Smooth muscle cell (in vitro differentiated cells): ENCODE measurements around the gene GPR39. TPM values are rescaled to one million over a fixed set of nuclear protein-coding genes. Genes with fewer than 3 reads are reported as not detected.

Experiments
- DNase-seq: peaks from one replicate; lab custom pipeline; 2025; ENCODE audit not compliant: unreplicated experiment; lab: John Stamatoyannopoulos, UW
- H2AFZ ChIP-seq: fragments of 200-600 bp; sonication (generic); 2 replicates; pipeline ENCODE4 v1.6.0; 2016; ENCODE audit warnings: antibody characterized with exemption, low read depth, mild to moderate bottlenecking
- H3F3A ChIP-seq: fragments of 200-600 bp; sonication (generic); 2 replicates; pipeline ENCODE4 v1.6.0; 2017; ENCODE audit warnings: antibody characterized with exemption, low read depth
- H3K27ac ChIP-seq: fragments of 200-600 bp; sonication (generic); 2 replicates; pipeline ENCODE4 v1.5.1; 2016; ENCODE audit warnings: low read depth, mild to moderate bottlenecking
- H3K27me3 ChIP-seq: fragments of 200-600 bp; sonication (generic); 2 replicates; pipeline ENCODE4 v1.6.1; 2016; ENCODE audit warnings: low read depth, mild to moderate bottlenecking
- H3K36me3 ChIP-seq: fragments of 200-600 bp; sonication (generic); 2 replicates; pipeline ENCODE4 v1.5.1; 2016; ENCODE audit warnings: low read depth
- H3K4me1 ChIP-seq: fragments of 200-600 bp; sonication (generic); 2 replicates; pipeline ENCODE4 v1.5.1; 2016; ENCODE audit warnings: low read depth
- H3K4me2 ChIP-seq: fragments of 200-600 bp; sonication (generic); 2 replicates; pipeline ENCODE4 v1.6.0; 2016; ENCODE audit warnings: mild to moderate bottlenecking
- H3K4me3 ChIP-seq: fragments of 200-600 bp; sonication (generic); 2 replicates; pipeline ENCODE4 v1.5.1; 2016; ENCODE audit warnings: mild to moderate bottlenecking
- H3K79me2 ChIP-seq: fragments of 200-600 bp; sonication (generic); 2 replicates; pipeline ENCODE4 v1.6.0; 2016; ENCODE audit warnings: low read depth, mild to moderate bottlenecking
- H3K9ac ChIP-seq: fragments of 200-600 bp; sonication (generic); 2 replicates; pipeline ENCODE4 v1.6.0; 2016; ENCODE audit warnings: low read depth
- H3K9me3 ChIP-seq: fragments of 200-600 bp; sonication (generic); replicated peaks from 2 replicates; pipeline ENCODE4 v1.5.1; 2016; ENCODE audit warnings: low read depth
- H4K20me1 ChIP-seq: fragments of 200-600 bp; sonication (generic); 2 replicates; pipeline ENCODE4 v1.6.0; 2016; ENCODE audit warnings: low read depth
- CTCF ChIP-seq: fragments of 200-600 bp; sonication (generic); IDR thresholded peaks from 2 replicates; pipeline ENCODE4 v1.5.1; 2017; ENCODE audit warnings: borderline replicate concordance, mild to moderate bottlenecking, antibody characterized with exemption; ENCODE audit not compliant: insufficient read depth, poor library complexity, severe bottlenecking
- WGBS: methylation state at CpG from one replicate; pipeline ENCODE4 v1.1.7; 2016; ENCODE audit warnings: low lambda C conversion rate; 5-methylcytosine and 5-hydroxymethylcytosine counted together
- polyA plus RNA-seq: library from polyadenylated mRNA; unstranded; fragments of >200 nt; fragmentation: Nextera tagmentation; extraction: Ambion mirVana; gene quantifications from 2 replicates; pipeline ENCODE4 v1.2.1, GENCODE V29; 2016
- total RNA-seq: library from RNA; depleted of rRNA; stranded (reverse); fragments of >200 nt; gene quantifications from 2 replicates; pipeline ENCODE4 v1.2.3, GENCODE V29; 2014

Gene GPR39
- total and polyA plus RNA-seq, 2 experiments from 2014 or later, result 0.87 to 1.4 TPM

- Histone ChIP-seq H4K20me1 (no peaks in the 10 kb centered on the region), H2AFZ (no peak overlapping the region), H3K79me2 (no peaks in the 10 kb centered on the region), H3K9ac (no peak overlapping the region), H3K4me2 (peak overlapping the region; percentile 97), H3F3A (no peaks in the 10 kb centered on the region), H3K27ac (no peak overlapping the region), H3K4me3 (peak overlapping the region; percentile 54), H3K36me3 (no peaks in the 10 kb centered on the region), H3K27me3 (peaks cover 57% of the 10 kb centered on the region), H3K4me1 (peaks cover 19% of the 10 kb centered on the region), H3K9me3 (no peaks in the 10 kb centered on the region)
- WGBS, result 3% methylated on average over 22 of the region's 23 CpGs
- no peak for TF ChIP-seq CTCF
- no peak for DNase-seq
These were observed 254.7 kb downstream of the GPR39 start for GRCh38 chr2:132671151-132671835.

GRCh38 chr2:132676999-132677398 lies 260.4 kb downstream of the GPR39 start:
- Histone ChIP-seq H4K20me1 (no peaks in the 10 kb centered on the region), H3K4me2 (no peak overlapping the region)
- 92% methylated on average over 2 of the region's 2 CpGs for WGBS

GRCh38 chr2:132677661-132678060 lies 261.1 kb downstream of the GPR39 start:
- H3K27me3 ChIP-seq, result no peaks in the 10 kb centered on the region
- no peak overlapping the region for H3K9ac ChIP-seq
- no peaks in the 10 kb centered on the region for H3K79me2 ChIP-seq
- peak overlapping the region; percentile 29 for H3K27ac ChIP-seq
- no peak overlapping the region for H2AFZ ChIP-seq
- no peaks in the 10 kb centered on the region for H3K36me3 ChIP-seq
- TF ChIP-seq CTCF, result no peak
- WGBS, result 39% methylated on average over 5 of the region's 5 CpGs
- no peak overlapping the region for H3K4me3 ChIP-seq
- no peaks in the 10 kb centered on the region for H3K9me3 ChIP-seq
- H3F3A ChIP-seq, result no peaks in the 10 kb centered on the region
- DNase-seq, result no peak
- peak overlapping the region; percentile 32 for H3K4me2 ChIP-seq
- no peaks in the 10 kb centered on the region for H3K4me1 ChIP-seq
- no peaks in the 10 kb centered on the region for H4K20me1 ChIP-seq

More at GRCh38 chr2:132676999-132677398, 260.4 kb downstream of the GPR39 start:
- TF ChIP-seq CTCF, result no peak
- Histone ChIP-seq H3K4me1 (no peaks in the 10 kb centered on the region), H3K79me2 (no peaks in the 10 kb centered on the region), H3K27me3 (peaks cover 1% of the 10 kb centered on the region), H3F3A (no peaks in the 10 kb centered on the region), H3K9ac (no peak overlapping the region), H3K9me3 (no peaks in the 10 kb centered on the region), H3K4me3 (no peak overlapping the region), H3K36me3 (no peaks in the 10 kb centered on the region), H2AFZ (no peak overlapping the region), H3K27ac (no peak overlapping the region)
- DNase-seq, result no peak

GRCh38 chr2:132678483-132678882 lies 261.9 kb downstream of the GPR39 start:
- WGBS, result 65% methylated on average over 2 of the region's 2 CpGs
- H3K4me2 ChIP-seq, result no peak overlapping the region
- H3K79me2 ChIP-seq, result no peaks in the 10 kb centered on the region
- H3K9me3 ChIP-seq, result no peaks in the 10 kb centered on the region
- no peaks in the 10 kb centered on the region for H3F3A ChIP-seq
- H3K36me3 ChIP-seq, result no peaks in the 10 kb centered on the region
- no peak overlapping the region for H2AFZ ChIP-seq
- no peaks in the 10 kb centered on the region for H3K4me1 ChIP-seq
- no peak overlapping the region for H3K4me3 ChIP-seq
- no peaks in the 10 kb centered on the region for H4K20me1 ChIP-seq
- peak overlapping the region; percentile 29 for H3K27ac ChIP-seq
- no peak overlapping the region for H3K9ac ChIP-seq
- no peaks in the 10 kb centered on the region for H3K27me3 ChIP-seq
- DNase-seq, result no peak
- TF ChIP-seq CTCF, result no peak
